GM12892 (cell line): ENCODE data around the gene BACH1.

Experiments
- DNase-seq: peaks from one replicate; pipeline ENCODE4 v3.0.0; 2011; ENCODE audit not compliant: insufficient read length
- FAIRE-seq: peaks from 2 replicates; lab custom pipeline; 2011; peaks lifted over from hg19 to GRCh38; lab: Jason Lieb, UNC
- POLR2A ChIP-seq: IDR thresholded peaks from 2 replicates; pipeline ENCODE4 v1.6.1; 2011; ENCODE audit warnings: low read depth, low read length, control low read depth
- POLR2AphosphoS5 ChIP-seq: IDR thresholded peaks from 2 replicates; pipeline ENCODE4 v1.6.1; 2011; ENCODE audit warnings: low read depth, low read length, control low read depth
- TAF1 ChIP-seq: IDR thresholded peaks from 2 replicates; pipeline ENCODE4 v1.6.1; 2011; ENCODE audit warnings: low read depth, mild to moderate bottlenecking, control low read depth, low read length, borderline replicate concordance

BACH1 gene

GRCh38 chr21:29320031-29320430 is 21.3 kb downstream of the BACH1 start:
- DNase-seq (no peak), FAIRE-seq (no peak)
- TF ChIP-seq TAF1, result no peak
- no peak for TF ChIP-seq POLR2A

GRCh38 chr21:29321217-29321616 is 22.5 kb downstream of the BACH1 start:
- TF ChIP-seq POLR2A (no peak), TAF1 (no peak)
- FAIRE-seq (no peak), DNase-seq (no peak)

- DNase-seq, result no peak
- FAIRE-seq, result no peak
- no peak for TF ChIP-seq POLR2AphosphoS5
- TF ChIP-seq POLR2A, result no peak
- TF ChIP-seq TAF1, result no peak
These were observed 23.5 kb downstream of the BACH1 start for GRCh38 chr21:29321932-29322928.

- no peak for TF ChIP-seq POLR2A
- TF ChIP-seq TAF1, result no peak
- no peak for TF ChIP-seq POLR2AphosphoS5
- FAIRE-seq, result no peak
- no peak for DNase-seq
These were observed 24.5 kb downstream of the BACH1 start for GRCh38 chr21:29323189-29323588.

GRCh38 chr21:29326914-29327554 is 28.3 kb downstream of the BACH1 start:
- TF ChIP-seq POLR2AphosphoS5 (peak; percentile 32; the same call in 1 of the 2 replicates), TAF1 (no peak)
- DNase-seq, result no peak
- FAIRE-seq, result no peak

- no peak for TF ChIP-seq POLR2AphosphoS5
- no peak for TF ChIP-seq TAF1
- TF ChIP-seq POLR2A, result no peak
- FAIRE-seq (no peak), DNase-seq (no peak)
These were observed 30.7 kb downstream of the BACH1 start for GRCh38 chr21:29329406-29329805.

GRCh38 chr21:29330797-29331196 is 32.1 kb downstream of the BACH1 start:
- TF ChIP-seq TAF1 (no peak), POLR2A (no peak), POLR2AphosphoS5 (no peak)
- DNase-seq, result no peak
- FAIRE-seq, result no peak

GRCh38 chr21:29332461-29333362 is 34.0 kb downstream of the BACH1 start:
- TF ChIP-seq POLR2A, result no peak
- no peak for TF ChIP-seq POLR2AphosphoS5
- no peak for TF ChIP-seq TAF1
- no peak for FAIRE-seq
- no peak for DNase-seq

GRCh38 chr21:29333406-29333805 is 34.7 kb downstream of the BACH1 start:
- TF ChIP-seq TAF1 (no peak), POLR2A (no peak), POLR2AphosphoS5 (no peak)
- DNase-seq (no peak), FAIRE-seq (no peak)

GRCh38 chr21:29334717-29335428 is 36.2 kb downstream of the BACH1 start:
- FAIRE-seq, result no peak
- no peak for DNase-seq
- TF ChIP-seq POLR2AphosphoS5 (no peak), POLR2A (no peak), TAF1 (no peak)
